ENCODE data around the gene ATXN7. TPM values are rescaled to one million over a fixed set of nuclear protein-coding genes. Genes with fewer than 3 reads are reported as not detected.

Gene ATXN7
- total and polyA plus RNA-seq, 2 donors (not counting 1 experiment from before 2014, with no cell fraction given) = 6.3 to 11.1 TPM

DNA sequence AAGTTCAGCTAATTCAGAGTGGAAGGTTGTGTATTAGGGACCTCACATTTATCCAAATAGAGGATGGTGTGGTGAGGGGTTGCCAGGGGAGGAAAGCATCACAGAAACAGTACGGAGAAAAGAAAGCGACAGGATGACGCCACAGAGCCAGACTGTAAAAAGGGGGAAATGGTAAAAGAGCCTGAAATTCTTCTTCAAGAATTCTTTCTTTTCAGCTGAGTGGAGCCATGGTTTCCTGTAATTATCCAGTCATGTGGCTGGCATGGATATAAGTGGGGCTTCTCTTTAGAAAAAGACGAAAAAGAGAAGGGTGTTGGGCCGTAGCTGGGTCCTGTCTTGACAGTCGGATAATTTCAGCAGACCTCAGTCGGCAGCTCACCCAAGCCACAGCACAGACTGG, 184.1 kb downstream of the ATXN7 start:
- H3K27ac ChIP-seq (ENCODE audit: insufficient read depth, low read length) = no peak overlapping the region
- TF ChIP-seq EZH2 (IDR thresholded peaks at IDR 0.05; ENCODE audit: low read length, missing control alignments) = no peak
- TF ChIP-seq, protein P1, sequence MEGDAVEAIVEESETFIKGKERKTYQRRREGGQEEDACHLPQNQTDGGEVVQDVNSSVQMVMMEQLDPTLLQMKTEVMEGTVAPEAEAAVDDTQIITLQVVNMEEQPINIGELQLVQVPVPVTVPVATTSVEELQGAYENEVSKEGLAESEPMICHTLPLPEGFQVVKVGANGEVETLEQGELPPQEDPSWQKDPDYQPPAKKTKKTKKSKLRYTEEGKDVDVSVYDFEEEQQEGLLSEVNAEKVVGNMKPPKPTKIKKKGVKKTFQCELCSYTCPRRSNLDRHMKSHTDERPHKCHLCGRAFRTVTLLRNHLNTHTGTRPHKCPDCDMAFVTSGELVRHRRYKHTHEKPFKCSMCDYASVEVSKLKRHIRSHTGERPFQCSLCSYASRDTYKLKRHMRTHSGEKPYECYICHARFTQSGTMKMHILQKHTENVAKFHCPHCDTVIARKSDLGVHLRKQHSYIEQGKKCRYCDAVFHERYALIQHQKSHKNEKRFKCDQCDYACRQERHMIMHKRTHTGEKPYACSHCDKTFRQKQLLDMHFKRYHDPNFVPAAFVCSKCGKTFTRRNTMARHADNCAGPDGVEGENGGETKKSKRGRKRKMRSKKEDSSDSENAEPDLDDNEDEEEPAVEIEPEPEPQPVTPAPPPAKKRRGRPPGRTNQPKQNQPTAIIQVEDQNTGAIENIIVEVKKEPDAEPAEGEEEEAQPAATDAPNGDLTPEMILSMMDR (conservative IDR thresholded peaks at IDR 0.05 in 1 of 2, IDR thresholded peaks at IDR 0.05 in 1 of 2; ENCODE audit: low read depth in 1 of 2, low read length in 2 of 2) = no peak
- H3K9ac ChIP-seq (ENCODE audit: insufficient read depth, low read length) = no peak overlapping the region
- no peaks in the 10 kb centered on the region for H3K27me3 ChIP-seq (ENCODE audit: control insufficient read depth, insufficient read depth, low read length)
- no peak overlapping the region for H3K4me2 ChIP-seq (ENCODE audit: extremely low read depth, insufficient read depth, low read length)
- H3K36me3 ChIP-seq (ENCODE audit: control insufficient read depth, insufficient read depth, low read length) = no peaks in the 10 kb centered on the region
- H3K4me3 ChIP-seq (replicated peaks in 1 of 4; ENCODE audit: control extremely low read depth in 1 of 4, insufficient read depth in 1 of 4, low read depth in 3 of 4, low read length in 4 of 4) = no peak overlapping the region
- H3K79me2 ChIP-seq (ENCODE audit: control insufficient read depth, insufficient read depth, low read length) = no peaks in the 10 kb centered on the region
- DNase-seq (ENCODE audit: low read depth in 2 of 2) = peak in 1 of 2 donors; percentile 46
- no peaks in the 10 kb centered on the region for H4K20me1 ChIP-seq (ENCODE audit: control insufficient read depth, extremely low read depth, insufficient read depth, low read length)
- H3K4me1 ChIP-seq (ENCODE audit: control insufficient read depth, extremely low read depth, insufficient read depth, low read length) = no peaks in the 10 kb centered on the region
- no peak overlapping the region for H2AFZ ChIP-seq (ENCODE audit: low read length)
- H3K9me3 ChIP-seq (ENCODE audit: control insufficient read depth, insufficient read depth, low read depth, low read length) = no peaks in the 10 kb centered on the region

DNA sequence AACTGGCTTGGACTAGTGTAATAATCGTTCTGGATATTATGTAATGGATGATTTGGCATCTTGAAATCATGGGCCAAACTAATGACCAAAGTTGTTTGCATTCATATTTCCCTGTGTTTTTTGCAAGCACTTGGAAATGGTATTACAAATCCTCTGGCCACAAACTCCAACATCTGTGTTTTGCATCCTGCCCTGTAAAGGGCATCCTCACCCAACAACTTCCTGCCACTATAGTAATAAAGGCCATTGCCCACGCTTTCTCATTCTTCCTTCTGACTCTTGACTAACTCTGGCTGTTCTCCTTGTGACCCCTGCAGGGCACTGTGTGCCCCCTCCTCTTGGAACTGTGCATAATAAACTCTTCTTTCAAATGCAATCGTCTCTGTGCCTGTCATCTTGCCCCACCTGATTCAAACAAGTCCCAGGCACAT, 185.0 kb downstream of the ATXN7 start:
- Histone ChIP-seq H4K20me1 (ENCODE audit: control insufficient read depth, extremely low read depth, insufficient read depth, low read length) (no peaks in the 10 kb centered on the region), H3K4me1 (ENCODE audit: control insufficient read depth, extremely low read depth, insufficient read depth, low read length) (no peaks in the 10 kb centered on the region), H3K36me3 (ENCODE audit: control insufficient read depth, insufficient read depth, low read length) (no peaks in the 10 kb centered on the region), H3K4me3 (replicated peaks in 1 of 4; ENCODE audit: control extremely low read depth in 1 of 4, insufficient read depth in 1 of 4, low read depth in 3 of 4, low read length in 4 of 4) (no peak overlapping the region), H3K27ac (ENCODE audit: insufficient read depth, low read length) (no peak overlapping the region), H3K9me3 (ENCODE audit: control insufficient read depth, insufficient read depth, low read depth, low read length) (no peaks in the 10 kb centered on the region), H3K27me3 (ENCODE audit: control insufficient read depth, insufficient read depth, low read length) (no peaks in the 10 kb centered on the region), H3K9ac (ENCODE audit: insufficient read depth, low read length) (no peak overlapping the region), H3K4me2 (ENCODE audit: extremely low read depth, insufficient read depth, low read length) (no peak overlapping the region), H2AFZ (ENCODE audit: low read length) (no peak overlapping the region), H3K79me2 (ENCODE audit: control insufficient read depth, insufficient read depth, low read length) (no peaks in the 10 kb centered on the region)
- DNase-seq (ENCODE audit: low read depth in 2 of 2) = peak; percentile 53 to 58
- TF ChIP-seq, protein P1 (conservative IDR thresholded peaks at IDR 0.05 in 1 of 2, IDR thresholded peaks at IDR 0.05 in 1 of 2; ENCODE audit: low read depth in 1 of 2, low read length in 2 of 2) = no peak
- TF ChIP-seq EZH2 (IDR thresholded peaks at IDR 0.05; ENCODE audit: low read length, missing control alignments) = no peak

DNA sequence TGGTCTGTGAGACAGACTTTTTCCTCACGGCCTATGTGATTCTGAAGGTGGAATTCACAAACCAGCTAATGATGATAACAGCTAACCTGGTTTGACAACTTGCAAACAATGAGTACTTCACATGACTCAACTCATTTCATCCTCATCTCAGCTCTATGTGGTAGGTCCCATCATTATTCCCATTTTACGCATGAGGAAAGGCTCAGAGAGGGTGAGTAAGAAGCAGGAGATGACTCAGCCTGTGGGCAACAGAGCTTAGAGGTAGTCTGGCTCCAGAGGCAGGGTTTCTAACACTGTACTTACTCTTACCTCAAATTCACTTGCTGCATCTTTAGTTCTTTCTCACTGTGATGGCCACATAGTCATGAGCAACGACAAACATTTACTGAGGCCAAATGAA, 185.5 kb downstream of the ATXN7 start:
- Histone ChIP-seq H3K4me2 (ENCODE audit: extremely low read depth, insufficient read depth, low read length) (no peak overlapping the region), H2AFZ (ENCODE audit: low read length) (no peak overlapping the region), H3K36me3 (ENCODE audit: control insufficient read depth, insufficient read depth, low read length) (no peaks in the 10 kb centered on the region), H3K79me2 (ENCODE audit: control insufficient read depth, insufficient read depth, low read length) (no peaks in the 10 kb centered on the region), H3K27ac (ENCODE audit: insufficient read depth, low read length) (no peak overlapping the region), H3K27me3 (ENCODE audit: control insufficient read depth, insufficient read depth, low read length) (no peaks in the 10 kb centered on the region), H3K4me1 (ENCODE audit: control insufficient read depth, extremely low read depth, insufficient read depth, low read length) (no peaks in the 10 kb centered on the region), H4K20me1 (ENCODE audit: control insufficient read depth, extremely low read depth, insufficient read depth, low read length) (no peaks in the 10 kb centered on the region), H3K9me3 (ENCODE audit: control insufficient read depth, insufficient read depth, low read depth, low read length) (no peaks in the 10 kb centered on the region), H3K9ac (ENCODE audit: insufficient read depth, low read length) (no peak overlapping the region), H3K4me3 (replicated peaks in 1 of 4; ENCODE audit: control extremely low read depth in 1 of 4, insufficient read depth in 1 of 4, low read depth in 3 of 4, low read length in 4 of 4) (no peak overlapping the region)
- no peak for TF ChIP-seq EZH2 (IDR thresholded peaks at IDR 0.05; ENCODE audit: low read length, missing control alignments)
- TF ChIP-seq, protein P1 (conservative IDR thresholded peaks at IDR 0.05 in 1 of 2, IDR thresholded peaks at IDR 0.05 in 1 of 2; ENCODE audit: low read depth in 1 of 2, low read length in 2 of 2) = no peak
- peak in 1 of 2 donors; percentile 93 for DNase-seq (ENCODE audit: low read depth in 2 of 2)

All from fibroblast of lung (primary cell).